Measurements from ENCODE around the gene ADGRG7.
A peak's percentile ranks its signal among the peaks of the same experiment; 100 is the strongest.

Gene ADGRG7

DNA sequence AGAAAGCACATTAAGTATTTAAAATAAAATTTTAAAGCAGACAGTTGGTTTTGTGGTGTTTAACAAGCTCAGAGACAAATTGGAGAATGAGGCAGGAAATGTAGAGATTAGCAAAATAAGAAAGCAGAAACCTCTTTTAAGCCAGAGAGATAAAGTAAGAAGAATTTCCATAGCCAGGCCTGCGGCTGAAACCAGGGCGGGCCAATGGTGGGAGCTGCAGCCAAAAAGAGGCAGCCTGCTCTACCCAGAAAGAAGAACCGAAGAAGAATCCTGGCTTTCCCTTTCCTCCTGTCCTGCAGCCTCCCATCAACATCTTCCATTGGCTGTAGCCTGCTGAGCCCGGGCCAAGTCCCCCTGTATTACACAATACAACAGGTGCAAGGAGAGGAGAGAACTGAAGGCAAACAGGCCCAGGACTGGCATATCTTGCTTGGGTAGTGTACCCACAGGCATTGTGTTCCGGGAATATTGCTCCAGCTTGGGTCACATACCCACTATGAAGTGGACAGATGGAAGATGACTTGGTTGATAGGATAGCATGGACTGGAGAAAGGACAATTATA, 88.4 kb downstream of the ADGRG7 start:
- no peak overlapping the region for H2BK5ac ChIP-seq (ENCODE audit: low read length)
- H3K36me3 ChIP-seq (replicated peaks in 1 of 2; ENCODE audit: control insufficient read depth in 2 of 2, insufficient read depth in 2 of 2, low read length in 2 of 2): no peaks in the 10 kb centered on the region
- no peak overlapping the region for H3K18ac ChIP-seq (ENCODE audit: low read length)
- H3K27me3 ChIP-seq (ENCODE audit: control insufficient read depth in 3 of 3, insufficient read depth in 3 of 3, low read depth in 1 of 3, low read length in 3 of 3): peaks cover 0 to 3% (median 0%) of the 10 kb centered on the region in 3 experiments
- H2BK15ac ChIP-seq (ENCODE audit: low read length): no peak overlapping the region
- H3K9me3 ChIP-seq (replicated peaks in 1 of 2; ENCODE audit: control insufficient read depth in 2 of 2, insufficient read depth in 1 of 2, low read depth in 1 of 2, low read length in 2 of 2): no peaks in the 10 kb centered on the region
- no peak for DNase-seq (ENCODE audit: low spot score)
- WGBS, 2 donors (ENCODE audit: extremely low coverage in 2 of 2, insufficient read length in 2 of 2, insufficient replicate concordance in 1 of 2): no CpG with 5 or more reads among the region's 5 CpGs
- H4K91ac ChIP-seq (ENCODE audit: low read depth, low read length, poor library complexity): no peak overlapping the region
- H2BK120ac ChIP-seq (ENCODE audit: low read depth, low read length): no peak overlapping the region
- no peak overlapping the region for H3K4me3 ChIP-seq (ENCODE audit: low read length in 2 of 2)
- H3K4me1 ChIP-seq (ENCODE audit: control insufficient read depth in 2 of 2, insufficient read depth in 1 of 2, low read depth in 1 of 2, low read length in 2 of 2): no peaks in the 10 kb centered on the region
- no peak overlapping the region for H3K4me2 ChIP-seq (ENCODE audit: insufficient read depth, low read length, poor library complexity, severe bottlenecking)
- H3K79me1 ChIP-seq (ENCODE audit: low read depth, low read length): no peaks in the 10 kb centered on the region
- no peak overlapping the region for H2AK5ac ChIP-seq (ENCODE audit: low read depth, low read length)
- no peak overlapping the region for H3K9ac ChIP-seq (ENCODE audit: low read depth, low read length, poor library complexity)
- no peak overlapping the region for H3K23ac ChIP-seq (ENCODE audit: low read depth, low read length, poor library complexity)
- H3K4ac ChIP-seq (ENCODE audit: low read length): no peak overlapping the region
- H2AFZ ChIP-seq (ENCODE audit: low read length): peak overlapping the region; percentile 62
- no peak overlapping the region for H3K14ac ChIP-seq (ENCODE audit: low read length)
- no peak overlapping the region for H4K8ac ChIP-seq (ENCODE audit: low read depth, low read length)
- H3K27ac ChIP-seq (replicated peaks; ENCODE audit: low read length): no peak overlapping the region
- no peak overlapping the region for H2BK12ac ChIP-seq (ENCODE audit: low read length)

DNA sequence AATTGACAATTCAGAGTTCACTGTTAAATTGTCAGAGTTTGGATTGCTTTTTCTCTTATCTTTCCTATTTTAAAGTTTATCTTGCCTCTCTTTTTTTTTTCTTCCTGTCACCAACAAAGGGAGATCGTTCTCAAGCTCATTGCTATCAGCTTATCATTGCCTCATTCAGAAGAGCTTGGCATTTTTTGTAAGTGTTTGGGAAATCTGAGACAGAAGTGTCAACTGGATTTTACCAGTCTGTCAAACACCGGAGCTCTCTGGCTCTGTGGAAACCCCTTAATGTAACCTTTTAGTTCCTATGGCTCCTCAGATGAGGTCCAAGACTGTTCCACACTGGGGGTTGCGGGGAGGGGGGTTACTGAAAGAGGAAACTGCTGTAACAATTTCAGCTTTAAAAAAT, 89.3 kb downstream of the ADGRG7 start:
- Histone ChIP-seq H3K27ac (replicated peaks; ENCODE audit: low read length) (no peak overlapping the region), H3K4me2 (ENCODE audit: insufficient read depth, low read length, poor library complexity, severe bottlenecking) (no peak overlapping the region), H2BK12ac (ENCODE audit: low read length) (no peak overlapping the region), H3K18ac (ENCODE audit: low read length) (no peak overlapping the region), H3K4me1 (ENCODE audit: control insufficient read depth in 2 of 2, insufficient read depth in 1 of 2, low read depth in 1 of 2, low read length in 2 of 2) (no peaks in the 10 kb centered on the region), H3K14ac (ENCODE audit: low read length) (no peak overlapping the region), H2BK5ac (ENCODE audit: low read length) (no peak overlapping the region), H2AFZ (ENCODE audit: low read length) (peak overlapping the region; percentile 62), H2AK5ac (ENCODE audit: low read depth, low read length) (no peak overlapping the region), H4K91ac (ENCODE audit: low read depth, low read length, poor library complexity) (no peak overlapping the region), H3K9ac (ENCODE audit: low read depth, low read length, poor library complexity) (no peak overlapping the region), H2BK120ac (ENCODE audit: low read depth, low read length) (no peak overlapping the region), H3K4ac (ENCODE audit: low read length) (no peak overlapping the region), H2BK15ac (ENCODE audit: low read length) (no peak overlapping the region), H3K4me3 (ENCODE audit: low read length in 2 of 2) (no peak overlapping the region), H3K23ac (ENCODE audit: low read depth, low read length, poor library complexity) (no peak overlapping the region), H3K27me3 (ENCODE audit: control insufficient read depth in 3 of 3, insufficient read depth in 3 of 3, low read depth in 1 of 3, low read length in 3 of 3) (peaks cover 0 to 3% (median 0%) of the 10 kb centered on the region in 3 experiments), H3K79me1 (ENCODE audit: low read depth, low read length) (no peaks in the 10 kb centered on the region), H3K9me3 (replicated peaks in 1 of 2; ENCODE audit: control insufficient read depth in 2 of 2, insufficient read depth in 1 of 2, low read depth in 1 of 2, low read length in 2 of 2) (no peaks in the 10 kb centered on the region), H4K8ac (ENCODE audit: low read depth, low read length) (no peak overlapping the region), H3K36me3 (replicated peaks in 1 of 2; ENCODE audit: control insufficient read depth in 2 of 2, insufficient read depth in 2 of 2, low read length in 2 of 2) (no peaks in the 10 kb centered on the region)
- no peak for DNase-seq (ENCODE audit: low spot score)
- WGBS, 2 donors (ENCODE audit: extremely low coverage in 2 of 2, insufficient read length in 2 of 2, insufficient replicate concordance in 1 of 2): no CpG with 5 or more reads among the region's 3 CpGs

DNA sequence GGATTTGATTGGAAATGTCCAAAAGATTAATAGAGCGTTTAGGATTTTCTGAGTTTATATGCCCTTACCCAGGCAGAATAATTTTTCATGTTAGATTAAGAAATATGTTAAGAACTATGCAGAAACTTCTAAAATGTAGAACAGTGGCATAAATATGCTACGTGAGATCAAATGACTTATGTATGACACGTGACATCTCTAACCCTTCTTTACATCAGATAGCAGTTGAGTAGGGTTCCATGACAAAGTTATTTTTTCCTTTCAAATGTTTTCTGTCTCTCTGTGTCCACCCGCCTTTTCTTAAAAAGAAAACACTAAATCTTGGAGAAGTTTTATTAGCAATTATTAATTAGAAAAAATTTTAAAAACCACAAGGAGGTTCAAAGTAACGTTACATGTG, 91.3 kb downstream of the ADGRG7 start:
- H3K79me1 ChIP-seq (ENCODE audit: low read depth, low read length): no peaks in the 10 kb centered on the region
- no peak for DNase-seq (ENCODE audit: low spot score)
- no peak overlapping the region for H2BK12ac ChIP-seq (ENCODE audit: low read length)
- no peak overlapping the region for H2AFZ ChIP-seq (ENCODE audit: low read length)
- no peak overlapping the region for H2BK15ac ChIP-seq (ENCODE audit: low read length)
- H4K8ac ChIP-seq (ENCODE audit: low read depth, low read length): no peak overlapping the region
- no peak overlapping the region for H3K27ac ChIP-seq (replicated peaks; ENCODE audit: low read length)
- no peak overlapping the region for H3K14ac ChIP-seq (ENCODE audit: low read length)
- H3K4me1 ChIP-seq (ENCODE audit: control insufficient read depth in 2 of 2, insufficient read depth in 1 of 2, low read depth in 1 of 2, low read length in 2 of 2): no peaks in the 10 kb centered on the region
- no peak overlapping the region for H3K4me3 ChIP-seq (ENCODE audit: low read length in 2 of 2)
- no peak overlapping the region for H3K18ac ChIP-seq (ENCODE audit: low read length)
- no peaks in the 10 kb centered on the region for H3K9me3 ChIP-seq (replicated peaks in 1 of 2; ENCODE audit: control insufficient read depth in 2 of 2, insufficient read depth in 1 of 2, low read depth in 1 of 2, low read length in 2 of 2)
- no peak overlapping the region for H3K4ac ChIP-seq (ENCODE audit: low read length)
- no peak overlapping the region for H2AK5ac ChIP-seq (ENCODE audit: low read depth, low read length)
- H3K4me2 ChIP-seq (ENCODE audit: insufficient read depth, low read length, poor library complexity, severe bottlenecking): no peak overlapping the region
- no peak overlapping the region for H3K23ac ChIP-seq (ENCODE audit: low read depth, low read length, poor library complexity)
- no CpG with 5 or more reads among the region's 5 CpGs for WGBS, 2 donors (ENCODE audit: extremely low coverage in 2 of 2, insufficient read length in 2 of 2, insufficient replicate concordance in 1 of 2)
- H4K91ac ChIP-seq (ENCODE audit: low read depth, low read length, poor library complexity): no peak overlapping the region
- H2BK5ac ChIP-seq (ENCODE audit: low read length): no peak overlapping the region
- H2BK120ac ChIP-seq (ENCODE audit: low read depth, low read length): no peak overlapping the region
- no peaks in the 10 kb centered on the region for H3K36me3 ChIP-seq (replicated peaks in 1 of 2; ENCODE audit: control insufficient read depth in 2 of 2, insufficient read depth in 2 of 2, low read length in 2 of 2)
- H3K9ac ChIP-seq (ENCODE audit: low read depth, low read length, poor library complexity): no peak overlapping the region
- peaks cover 0 to 12% (median 0%) of the 10 kb centered on the region in 3 experiments for H3K27me3 ChIP-seq (ENCODE audit: control insufficient read depth in 3 of 3, insufficient read depth in 3 of 3, low read depth in 1 of 3, low read length in 3 of 3)

DNA sequence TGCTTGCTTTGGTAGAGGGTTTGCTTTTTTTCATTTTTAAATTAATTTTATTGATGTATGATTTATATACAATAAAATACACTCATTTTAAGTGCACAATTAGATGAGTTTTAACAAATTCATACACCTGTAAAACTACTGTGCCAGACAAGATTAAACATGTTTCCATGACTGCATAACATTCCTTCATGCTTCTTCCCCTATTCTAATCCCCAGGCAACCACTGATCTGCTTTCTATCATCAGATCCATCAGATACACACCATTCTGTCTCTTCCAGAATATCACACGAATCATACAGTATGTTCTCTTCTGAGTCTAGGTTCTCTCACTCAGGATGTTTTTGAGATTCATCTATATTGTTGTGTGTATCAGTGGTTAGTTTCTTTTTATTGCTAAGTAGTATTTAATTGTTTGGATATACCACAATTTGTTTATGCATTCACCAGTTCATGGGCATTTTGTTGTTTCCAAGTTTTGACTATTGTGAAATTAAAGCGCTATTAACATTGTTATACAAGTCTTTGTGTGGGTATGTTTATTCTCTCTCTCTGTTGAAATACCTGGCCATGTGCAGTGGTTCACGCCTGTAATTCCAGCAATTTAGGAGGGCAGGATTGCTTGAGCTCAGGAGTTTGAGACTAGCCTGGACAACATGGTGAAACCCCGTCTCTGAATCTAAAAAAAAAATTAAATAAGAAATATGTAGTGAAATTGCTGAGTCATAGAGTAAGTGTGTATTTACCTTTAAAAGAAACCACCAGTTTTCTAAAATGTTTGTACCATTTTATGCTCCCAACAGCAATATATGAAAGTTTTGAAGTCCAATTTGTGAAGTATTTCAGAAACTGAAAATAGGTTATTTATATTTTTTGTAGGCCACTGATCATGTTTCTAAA, 92.9 kb downstream of the ADGRG7 start:
- Histone ChIP-seq H3K79me1 (ENCODE audit: low read depth, low read length) (no peaks in the 10 kb centered on the region), H3K4me3 (ENCODE audit: low read length in 2 of 2) (no peak overlapping the region), H4K91ac (ENCODE audit: low read depth, low read length, poor library complexity) (no peak overlapping the region), H3K4ac (ENCODE audit: low read length) (no peak overlapping the region), H3K14ac (ENCODE audit: low read length) (no peak overlapping the region), H2BK5ac (ENCODE audit: low read length) (no peak overlapping the region), H3K4me2 (ENCODE audit: insufficient read depth, low read length, poor library complexity, severe bottlenecking) (no peak overlapping the region), H3K9me3 (replicated peaks in 1 of 2; ENCODE audit: control insufficient read depth in 2 of 2, insufficient read depth in 1 of 2, low read depth in 1 of 2, low read length in 2 of 2) (no peaks in the 10 kb centered on the region), H2BK15ac (ENCODE audit: low read length) (no peak overlapping the region), H3K9ac (ENCODE audit: low read depth, low read length, poor library complexity) (no peak overlapping the region), H2BK12ac (ENCODE audit: low read length) (no peak overlapping the region), H3K27ac (replicated peaks; ENCODE audit: low read length) (no peak overlapping the region), H2BK120ac (ENCODE audit: low read depth, low read length) (no peak overlapping the region), H4K8ac (ENCODE audit: low read depth, low read length) (no peak overlapping the region), H3K36me3 (replicated peaks in 1 of 2; ENCODE audit: control insufficient read depth in 2 of 2, insufficient read depth in 2 of 2, low read length in 2 of 2) (no peaks in the 10 kb centered on the region), H3K18ac (ENCODE audit: low read length) (no peak overlapping the region), H2AK5ac (ENCODE audit: low read depth, low read length) (no peak overlapping the region), H2AFZ (ENCODE audit: low read length) (no peak overlapping the region), H3K23ac (ENCODE audit: low read depth, low read length, poor library complexity) (no peak overlapping the region), H3K27me3 (ENCODE audit: control insufficient read depth in 3 of 3, insufficient read depth in 3 of 3, low read depth in 1 of 3, low read length in 3 of 3) (peaks cover 0 to 20% (median 0%) of the 10 kb centered on the region in 3 experiments), H3K4me1 (ENCODE audit: control insufficient read depth in 2 of 2, insufficient read depth in 1 of 2, low read depth in 1 of 2, low read length in 2 of 2) (no peaks in the 10 kb centered on the region)
- WGBS, 2 donors (ENCODE audit: extremely low coverage in 2 of 2, insufficient read length in 2 of 2, insufficient replicate concordance in 1 of 2): no CpG with 5 or more reads among the region's 4 CpGs
- no peak for DNase-seq (ENCODE audit: low spot score)
